Endothelial cell of umbilical vein (primary cell): ENCODE measurements around the gene TMPRSS13. TPM values are rescaled to one million over a fixed set of nuclear protein-coding genes. Genes with fewer than 3 reads are reported as not detected.

Experiments
- BruUV-seq: library from RNA; stranded (reverse); fragments of 400-500 nt; replicated peaks from 2 replicates; lab custom pipeline; 2021; lab: Mats Ljungman, UMichigan
- CTCF ChIA-PET: fragments of 300-600, 350-600 bp; sonication (Branson Sonifier 250); formaldehyde crosslinking; loops from one replicate; lab custom pipeline; 2021; ENCODE audit warnings: antibody characterized with exemption, inconsistent platforms; lab: Charles Lee
- POLR2A ChIA-PET: fragments of 300-600, 350-600 bp; sonication (Branson Sonifier 250); formaldehyde crosslinking; loops from one replicate; lab custom pipeline; 2021; ENCODE audit warnings: antibody characterized with exemption, inconsistent platforms; lab: Charles Lee
- DNase-seq: peaks from one replicate; pipeline ENCODE4 v3.0.0-alpha.2; 2011; ENCODE audit warnings: low read depth, low spot score
- FAIRE-seq: peaks from 2 replicates; lab custom pipeline; 2011; peaks lifted over from hg19 to GRCh38; lab: Jason Lieb, UNC
- H2AFZ ChIP-seq: 2 replicates; pipeline ENCODE4 v1.6.0; 2012; ENCODE audit warnings: low read depth, low read length, control low read depth, inconsistent platforms
- H3K27ac ChIP-seq: 2 replicates; pipeline ENCODE4 v1.5.1; 2011; ENCODE audit warnings: low read depth, mild to moderate bottlenecking, control low read depth, low read length, moderate library complexity; ENCODE audit not compliant: insufficient read depth
- H3K27me3 ChIP-seq, 2 experiments: 2 replicates each; pipeline versions ENCODE4 v1.6.0 to v1.6.1; 2011; ENCODE audit warnings: low read length in 2 of 2, mixed read lengths in 1 of 2; ENCODE audit not compliant: control insufficient read depth in 2 of 2, insufficient read depth in 2 of 2
- H3K36me3 ChIP-seq, 2 experiments: 2 replicates in 1 of 2; 3 replicates in 1 of 2; pipeline ENCODE4 v1.5.1; 2011; ENCODE audit warnings: low read length in 2 of 2, mild to moderate bottlenecking in 1 of 2, moderate library complexity in 1 of 2; ENCODE audit not compliant: control insufficient read depth in 2 of 2, insufficient read depth in 2 of 2; ENCODE audit errors: extremely low read depth in 1 of 2
- H3K4me1 ChIP-seq: 3 replicates; pipeline ENCODE4 v1.5.1; 2011; ENCODE audit warnings: mild to moderate bottlenecking, low read length; ENCODE audit not compliant: control insufficient read depth, insufficient read depth; ENCODE audit errors: extremely low read depth
- H3K4me2 ChIP-seq: 2 replicates; pipeline ENCODE4 v1.6.1; 2011; ENCODE audit warnings: low read length, control low read depth, mixed read lengths; ENCODE audit not compliant: insufficient read depth
- H3K4me3 ChIP-seq, 3 experiments: fragments of 200-600 bp in 1 of 3; sonication (generic), shearing (Covaris generic) in 1 of 3; replicated peaks in 1 of 3; 2 replicates each; pipeline ENCODE4 v1.5.1; 2011 to 2016; ENCODE audit warnings: control low read depth in 3 of 3, low read length in 3 of 3, mild to moderate bottlenecking in 2 of 3, inconsistent platforms in 1 of 3, low read depth in 1 of 3, moderate library complexity in 1 of 3; ENCODE audit not compliant: insufficient read depth in 1 of 3
- H3K79me2 ChIP-seq: 2 replicates; pipeline ENCODE4 v1.6.0; 2012; ENCODE audit warnings: low read length, inconsistent platforms; ENCODE audit not compliant: control insufficient read depth, insufficient read depth
- H3K9ac ChIP-seq: replicated peaks from 2 replicates; pipeline ENCODE3; 2011; ENCODE audit warnings: low read length, control low read depth; ENCODE audit not compliant: insufficient read depth; ENCODE audit errors: extremely low read depth
- H3K9me1 ChIP-seq: replicated peaks from 3 replicates; pipeline ENCODE4 v1.6.0; 2011; ENCODE audit warnings: mild to moderate bottlenecking, low read length; ENCODE audit not compliant: control insufficient read depth, insufficient read depth; ENCODE audit errors: extremely low read depth
- H3K9me3 ChIP-seq: replicated peaks from 2 replicates; pipeline ENCODE4 v1.5.1; 2012; ENCODE audit warnings: low read length, inconsistent platforms; ENCODE audit not compliant: control insufficient read depth, insufficient read depth
- H4K20me1 ChIP-seq: replicated peaks from 2 replicates; pipeline ENCODE3; 2011; ENCODE audit warnings: mild to moderate bottlenecking, low read length; ENCODE audit not compliant: control insufficient read depth, insufficient read depth; ENCODE audit errors: extremely low read depth
- FOS ChIP-seq: IDR thresholded peaks from 2 replicates; pipeline ENCODE4 v1.6.1; 2011; ENCODE audit warnings: mild to moderate bottlenecking, low read length, moderate library complexity, borderline replicate concordance; ENCODE audit not compliant: insufficient read depth
- MYC ChIP-seq: IDR thresholded peaks from one replicate; pipeline ENCODE4 v1.6.1; 2011; ENCODE audit warnings: mild to moderate bottlenecking, low read depth, low read length
- dilution Hi-C: fragments of 300-500 bp; cut with MboI; formaldehyde crosslinking; loops from one replicate; pipeline ENCODE4 v1.15.0; 2019; ENCODE audit warnings: low sequenced_read_pairs; ENCODE audit not compliant: extremely low pct_ligation_motif_present
- intact Hi-C: fragments of 100-400 bp; cut with micrococcal nuclease; formaldehyde crosslinking; loops from one replicate; pipeline ENCODE4 v1.10.0; 2022
- polyA plus RNA-seq, 4 experiments: library from polyadenylated mRNA; depleted of rRNA in 3 of 4; stranded (reverse) in 3 of 4; unstranded in 1 of 4; fragments of >200 nt; gene quantifications; 2 replicates each; pipeline versions ENCODE4 v1.2.1 to v1.2.3, GENCODE V29; 2011 to 2012; ENCODE audit warnings: missing spikeins in 1 of 4
- total RNA-seq: library from RNA; stranded (reverse); gene quantifications from 2 replicates; pipeline ENCODE4 v1.2.3, GENCODE V29; 2021
- TF ChIP-seq, protein P1 (sequence below), 2 donors: IDR thresholded peaks; 1 replicate in 1 of 2; 2 replicates in 1 of 2; pipeline ENCODE4 v1.5.1; 2011; ENCODE audit warnings: low read length in 2 of 2, mild to moderate bottlenecking in 2 of 2, moderate library complexity in 2 of 2, control low read depth in 1 of 2, inconsistent platforms in 1 of 2, low read depth in 1 of 2; ENCODE audit not compliant: insufficient read depth in 1 of 2; ENCODE audit errors: extremely low read depth in 1 of 2

The TMPRSS13 gene
- total and polyA plus RNA-seq, 2 donors (not counting 3 experiments of a cell fraction or from before 2014, with no cell fraction given), result 0.22 to 0.46 TPM

DNA sequence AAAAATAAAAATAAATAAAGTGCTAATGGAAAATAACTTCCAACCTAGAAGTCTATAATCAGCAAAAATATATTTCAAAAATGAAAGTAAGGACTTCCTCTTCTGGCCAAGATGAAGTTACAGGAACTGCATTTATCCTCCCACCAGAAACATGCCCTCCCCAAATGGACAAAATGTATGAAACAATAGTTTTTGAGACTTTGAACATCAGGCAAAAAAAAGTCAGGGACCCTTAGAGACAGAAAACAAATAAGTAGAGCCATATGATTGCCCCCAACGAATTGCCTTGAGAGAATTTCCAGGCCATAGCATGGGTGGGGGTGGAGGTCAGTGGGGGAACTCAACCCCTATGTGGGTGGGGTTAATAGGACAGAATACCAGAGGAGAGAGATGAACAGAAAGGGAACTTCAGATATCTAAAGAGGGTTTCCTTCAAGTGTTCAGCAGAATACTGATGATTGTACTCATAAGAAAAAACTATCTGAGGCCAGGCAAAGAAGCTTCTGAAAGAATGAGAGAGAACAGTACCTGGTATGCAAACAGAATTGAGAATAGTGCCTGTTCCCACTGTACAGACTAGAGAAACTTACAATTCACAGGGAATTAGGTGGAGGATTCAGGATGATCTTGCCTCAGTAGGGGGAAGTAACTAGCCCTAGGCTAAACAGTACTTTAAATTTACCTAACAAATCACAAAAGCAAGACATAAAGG, 30.4 kb upstream of the TMPRSS13 start:
- Histone ChIP-seq H3K4me1 (no peaks in the 10 kb centered on the region), H3K4me3 (no peak overlapping the region), H3K36me3 (no peaks in the 10 kb centered on the region), H3K9me1 (no peaks in the 10 kb centered on the region), H3K79me2 (no peaks in the 10 kb centered on the region), H4K20me1 (no peaks in the 10 kb centered on the region), H3K9me3 (no peaks in the 10 kb centered on the region), H3K27me3 (peaks cover 10 to 17% of the 10 kb centered on the region in 2 experiments), H2AFZ (no peak overlapping the region), H3K27ac (no peak overlapping the region), H3K9ac (no peak overlapping the region), H3K4me2 (no peak overlapping the region)
- intact Hi-C loops (no loop called here), dilution Hi-C loops (no loop called here)
- DNase-seq, result no peak
- TF ChIP-seq MYC (no peak), FOS (no peak)
- TF ChIP-seq, protein P1, sequence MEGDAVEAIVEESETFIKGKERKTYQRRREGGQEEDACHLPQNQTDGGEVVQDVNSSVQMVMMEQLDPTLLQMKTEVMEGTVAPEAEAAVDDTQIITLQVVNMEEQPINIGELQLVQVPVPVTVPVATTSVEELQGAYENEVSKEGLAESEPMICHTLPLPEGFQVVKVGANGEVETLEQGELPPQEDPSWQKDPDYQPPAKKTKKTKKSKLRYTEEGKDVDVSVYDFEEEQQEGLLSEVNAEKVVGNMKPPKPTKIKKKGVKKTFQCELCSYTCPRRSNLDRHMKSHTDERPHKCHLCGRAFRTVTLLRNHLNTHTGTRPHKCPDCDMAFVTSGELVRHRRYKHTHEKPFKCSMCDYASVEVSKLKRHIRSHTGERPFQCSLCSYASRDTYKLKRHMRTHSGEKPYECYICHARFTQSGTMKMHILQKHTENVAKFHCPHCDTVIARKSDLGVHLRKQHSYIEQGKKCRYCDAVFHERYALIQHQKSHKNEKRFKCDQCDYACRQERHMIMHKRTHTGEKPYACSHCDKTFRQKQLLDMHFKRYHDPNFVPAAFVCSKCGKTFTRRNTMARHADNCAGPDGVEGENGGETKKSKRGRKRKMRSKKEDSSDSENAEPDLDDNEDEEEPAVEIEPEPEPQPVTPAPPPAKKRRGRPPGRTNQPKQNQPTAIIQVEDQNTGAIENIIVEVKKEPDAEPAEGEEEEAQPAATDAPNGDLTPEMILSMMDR (IDR thresholded peaks at IDR 0.05; ENCODE audit: extremely low read depth in 1 of 2, insufficient read depth in 1 of 2, low read depth in 1 of 2, low read length in 2 of 2), result no peak
- FAIRE-seq, result no peak
- ChIA-PET CTCF (interaction anchor here (1.1 to 2.2 kb wide), 2 partner anchors 13 to 152 kb away, joined by 3 to 10 read pairs; no protein-coding TSS in a partner anchor), POLR2A (no interaction called here)
- BruUV-seq, result no TSS peak

DNA sequence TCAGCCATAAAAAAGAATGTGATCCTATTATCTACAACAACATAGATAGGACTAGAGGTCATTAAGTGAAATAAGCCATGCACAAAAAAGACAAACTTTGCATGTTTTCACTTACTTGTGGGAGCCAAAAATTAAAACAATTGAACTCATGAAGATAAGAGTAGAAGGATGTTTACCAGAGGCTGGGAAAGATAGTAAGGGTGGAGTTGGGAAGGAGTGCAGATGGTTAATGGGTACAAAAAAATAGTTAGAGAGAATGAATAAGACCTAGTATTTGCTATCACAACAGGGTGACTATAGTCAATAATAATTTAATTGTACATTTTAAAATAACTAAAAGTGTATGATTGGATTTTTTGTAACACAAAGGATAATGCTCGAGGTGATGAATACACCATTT, 29.7 kb upstream of the TMPRSS13 start:
- H4K20me1 ChIP-seq, result no peaks in the 10 kb centered on the region
- intact Hi-C loops (no loop called here), dilution Hi-C loops (no loop called here)
- H3K27me3 ChIP-seq, result peaks cover 13 to 17% of the 10 kb centered on the region in 2 experiments
- no peak for TF ChIP-seq FOS
- no peaks in the 10 kb centered on the region for H3K36me3 ChIP-seq
- H2AFZ ChIP-seq, result no peak overlapping the region
- H3K9ac ChIP-seq, result no peak overlapping the region
- no TSS peak for BruUV-seq
- no peak for FAIRE-seq
- H3K27ac ChIP-seq, result no peak overlapping the region
- no peak overlapping the region for H3K4me3 ChIP-seq
- H3K79me2 ChIP-seq, result no peaks in the 10 kb centered on the region
- no peak overlapping the region for H3K4me2 ChIP-seq
- no peak for DNase-seq
- H3K4me1 ChIP-seq, result no peaks in the 10 kb centered on the region
- no peaks in the 10 kb centered on the region for H3K9me1 ChIP-seq
- CTCF ChIA-PET, result no interaction called here
- POLR2A ChIA-PET, result no interaction called here
- no peaks in the 10 kb centered on the region for H3K9me3 ChIP-seq
